ENCODE data around the gene ELF1.
"Not testable (repeated sequence)": the region's sequence is repeated elsewhere in the genome, so short reads cannot be mapped to it uniquely, and the experiment has no call there.

The ELF1 gene

DNA sequence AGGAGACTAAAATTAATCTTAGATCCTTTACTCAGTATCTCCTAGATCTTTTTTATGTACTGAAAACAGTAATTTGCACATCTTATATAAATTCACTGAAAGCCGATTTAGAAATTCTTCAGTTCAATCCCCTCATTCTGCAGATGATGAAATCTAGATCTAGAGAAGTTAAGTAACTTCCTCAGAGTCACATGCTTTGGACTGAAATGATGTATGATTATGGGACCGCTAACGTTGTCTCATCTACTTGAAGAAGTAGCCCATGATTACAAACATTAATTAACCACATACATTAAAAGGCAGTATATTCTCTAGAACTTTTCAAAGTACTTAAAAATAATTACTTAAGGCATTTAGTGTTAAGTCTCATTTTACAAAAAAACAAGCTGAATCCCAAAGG is 37.8 kb downstream of the ELF1 start:
- Histone ChIP-seq H4K20me1 (ENCODE audit: insufficient read depth, low read length) (no peaks in the 10 kb centered on the region), H3K9me2 (replicated peaks; ENCODE audit: insufficient read depth, low read length) (no peaks in the 10 kb centered on the region), H3K27ac (ENCODE audit: low read length) (no peak overlapping the region), H3K9me3 (replicated peaks; ENCODE audit: insufficient read depth, low read length) (no peaks in the 10 kb centered on the region), H3K4me1 (ENCODE audit: low read length) (peaks cover 30% of the 10 kb centered on the region), H3K27me3 (replicated peaks; ENCODE audit: insufficient read depth, low read length) (no peaks in the 10 kb centered on the region), H3K36me3 (replicated peaks; ENCODE audit: insufficient read depth, low read length) (no peaks in the 10 kb centered on the region; the same call in 1 of the 2 replicates), H3K79me2 (ENCODE audit: low read length) (peaks cover 93% of the 10 kb centered on the region), H3K9ac (ENCODE audit: low read length) (no peak overlapping the region), H2AFZ (ENCODE audit: low read length) (no peak overlapping the region), H3F3A (ENCODE audit: insufficient read depth, low read length) (peaks cover 33% of the 10 kb centered on the region), H3K4me3 (ENCODE audit: low read length) (no peak overlapping the region), H3K4me2 (ENCODE audit: low read depth, low read length) (peak overlapping the region; percentile 21; the same call in 1 of the 2 replicates)
- no peak for DNase-seq
- TF ChIP-seq CTCF (IDR thresholded peaks at IDR 0.05; ENCODE audit: low read length) = no peak
- no peak for TF ChIP-seq EZH2 (optimal IDR thresholded peaks at IDR 0.05; ENCODE audit: low read depth, low read length)

DNA sequence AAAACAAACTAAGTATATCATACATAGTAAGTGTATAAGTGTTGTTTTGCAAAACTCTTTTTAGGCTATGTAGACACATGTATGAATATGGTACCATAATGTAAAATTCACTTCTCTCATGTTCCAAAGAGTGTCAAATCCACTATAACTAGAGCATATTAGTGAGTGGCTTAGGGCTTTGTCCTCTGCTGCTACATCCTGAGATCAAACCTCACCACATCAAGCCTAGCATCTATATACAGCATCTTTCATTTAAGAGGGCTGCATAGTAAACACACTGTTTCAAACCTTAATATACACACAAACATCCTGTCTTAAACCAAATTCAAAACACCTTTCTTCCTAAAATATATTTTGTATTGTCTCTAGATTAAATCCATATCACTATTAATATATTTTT is 38.7 kb downstream of the ELF1 start:
- no peak for DNase-seq
- H3K4me1 ChIP-seq (ENCODE audit: low read length) = peaks cover 37% of the 10 kb centered on the region
- no peaks in the 10 kb centered on the region for H4K20me1 ChIP-seq (ENCODE audit: insufficient read depth, low read length)
- no peak overlapping the region for H3K27ac ChIP-seq (ENCODE audit: low read length)
- H3K9ac ChIP-seq (ENCODE audit: low read length) = no peak overlapping the region
- no peaks in the 10 kb centered on the region; the same call in 1 of the 2 replicates for H3K36me3 ChIP-seq (replicated peaks; ENCODE audit: insufficient read depth, low read length)
- H3K79me2 ChIP-seq (ENCODE audit: low read length) = peaks cover 94% of the 10 kb centered on the region
- no peaks in the 10 kb centered on the region for H3K9me3 ChIP-seq (replicated peaks; ENCODE audit: insufficient read depth, low read length)
- H3K4me3 ChIP-seq (ENCODE audit: low read length) = no peak overlapping the region
- TF ChIP-seq CTCF (IDR thresholded peaks at IDR 0.05; ENCODE audit: low read length) (no peak), EZH2phosphoT487 (IDR thresholded peaks at IDR 0.05; ENCODE audit: low read length) (no peak), EZH2 (optimal IDR thresholded peaks at IDR 0.05; ENCODE audit: low read depth, low read length) (no peak)
- no peaks in the 10 kb centered on the region for H3K27me3 ChIP-seq (replicated peaks; ENCODE audit: insufficient read depth, low read length)
- peak overlapping the region; percentile 21; the same call in 1 of the 2 replicates for H3K4me2 ChIP-seq (ENCODE audit: low read depth, low read length)
- H3F3A ChIP-seq (ENCODE audit: insufficient read depth, low read length) = peaks cover 28% of the 10 kb centered on the region
- no peaks in the 10 kb centered on the region for H3K9me2 ChIP-seq (replicated peaks; ENCODE audit: insufficient read depth, low read length)
- H2AFZ ChIP-seq (ENCODE audit: low read length) = no peak overlapping the region

DNA sequence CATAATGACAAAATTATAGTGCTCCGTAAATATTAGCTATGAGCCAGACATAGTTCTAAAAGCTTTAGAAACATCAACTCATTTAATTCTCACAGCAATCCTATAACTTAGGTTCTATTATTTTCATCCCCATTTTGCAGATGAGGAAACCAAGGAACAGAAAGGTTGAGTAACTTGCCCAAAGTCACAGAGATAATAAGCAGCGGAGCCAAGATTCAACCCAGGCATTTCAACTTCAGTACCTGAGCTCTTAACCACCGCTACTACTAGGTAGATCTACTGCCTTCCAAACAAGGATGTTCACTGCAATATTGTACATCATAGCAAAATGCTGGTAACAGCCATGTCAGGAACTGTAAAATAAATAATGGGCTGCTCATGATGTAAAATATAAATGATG is 39.9 kb downstream of the ELF1 start:
- H3K9ac ChIP-seq (ENCODE audit: low read length) = no peak overlapping the region
- H3F3A ChIP-seq (ENCODE audit: insufficient read depth, low read length) = peaks cover 18% of the 10 kb centered on the region
- no peak overlapping the region for H3K4me2 ChIP-seq (ENCODE audit: low read depth, low read length)
- TF ChIP-seq EZH2 (optimal IDR thresholded peaks at IDR 0.05; ENCODE audit: low read depth, low read length) = no peak
- TF ChIP-seq CTCF (IDR thresholded peaks at IDR 0.05; ENCODE audit: low read length) = no peak
- TF ChIP-seq EZH2phosphoT487 (IDR thresholded peaks at IDR 0.05; ENCODE audit: low read length) = no peak
- no peak overlapping the region for H3K27ac ChIP-seq (ENCODE audit: low read length)
- no peak for DNase-seq
- H3K9me2 ChIP-seq (replicated peaks; ENCODE audit: insufficient read depth, low read length) = no peaks in the 10 kb centered on the region
- no peaks in the 10 kb centered on the region for H4K20me1 ChIP-seq (ENCODE audit: insufficient read depth, low read length)
- peaks cover 98% of the 10 kb centered on the region for H3K79me2 ChIP-seq (ENCODE audit: low read length)
- no peaks in the 10 kb centered on the region for H3K27me3 ChIP-seq (replicated peaks; ENCODE audit: insufficient read depth, low read length)
- peaks cover 48% of the 10 kb centered on the region for H3K4me1 ChIP-seq (ENCODE audit: low read length)
- no peaks in the 10 kb centered on the region for H3K9me3 ChIP-seq (replicated peaks; ENCODE audit: insufficient read depth, low read length)
- H2AFZ ChIP-seq (ENCODE audit: low read length) = no peak overlapping the region
- no peaks in the 10 kb centered on the region; the same call in 1 of the 2 replicates for H3K36me3 ChIP-seq (replicated peaks; ENCODE audit: insufficient read depth, low read length)
- no peak overlapping the region for H3K4me3 ChIP-seq (ENCODE audit: low read length)

- not testable (repeated sequence) for H3F3A ChIP-seq (ENCODE audit: insufficient read depth, low read length); H3K36me3 ChIP-seq (replicated peaks; ENCODE audit: insufficient read depth, low read length); H3K9ac ChIP-seq (ENCODE audit: low read length); H3K27ac ChIP-seq (ENCODE audit: low read length); H3K4me3 ChIP-seq (ENCODE audit: low read length); DNase-seq; H3K4me2 ChIP-seq (ENCODE audit: low read depth, low read length); H3K9me3 ChIP-seq (replicated peaks; ENCODE audit: insufficient read depth, low read length); H2AFZ ChIP-seq (ENCODE audit: low read length); H3K27me3 ChIP-seq (replicated peaks; ENCODE audit: insufficient read depth, low read length); H3K9me2 ChIP-seq (replicated peaks; ENCODE audit: insufficient read depth, low read length); H4K20me1 ChIP-seq (ENCODE audit: insufficient read depth, low read length)
- Histone ChIP-seq H3K79me2 (ENCODE audit: low read length) (peaks cover 98% of the 10 kb centered on the region), H3K4me1 (ENCODE audit: low read length) (peaks cover 49% of the 10 kb centered on the region)
Observed at GRCh38 chr13:40978109-40978508, 41.0 kb downstream of the ELF1 start.

Measured in MM.1S (cell line).